CD4-positive, alpha-beta T cell treated with Interleukin-17A for 4 hours (primary cell): ENCODE results near the gene SPAAR.
"Not testable (repeated sequence)": the region's sequence is repeated elsewhere in the genome, so short reads cannot be mapped to it uniquely, and the experiment has no call there.

Source experiments
- DNase-seq: peaks from one replicate; pipeline ENCODE4 v3.0.0-alpha.2; 2020; ENCODE audit warnings: mixed read lengths

SPAAR gene, protein sequence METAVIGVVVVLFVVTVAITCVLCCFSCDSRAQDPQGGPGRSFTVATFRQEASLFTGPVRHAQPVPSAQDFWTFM

DNA sequence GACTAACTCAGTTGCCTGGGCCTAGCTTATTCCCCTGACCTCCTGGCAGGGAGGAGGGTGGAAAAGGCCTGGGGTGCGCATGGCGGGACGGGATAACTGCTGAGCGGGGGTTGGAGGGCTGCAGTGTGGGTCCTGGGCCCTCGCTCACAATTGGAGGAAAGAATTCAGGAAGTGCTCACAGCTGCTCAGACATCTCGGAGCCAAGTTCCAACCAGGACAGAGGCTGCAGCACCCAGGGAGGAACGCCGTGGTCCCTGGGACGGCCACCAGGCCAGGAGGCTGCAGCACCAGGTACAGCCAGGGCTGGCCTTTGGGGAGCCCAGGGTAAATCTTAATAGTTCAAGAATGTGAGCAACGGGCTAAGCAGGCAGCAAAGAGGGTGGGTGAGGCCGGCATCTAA lies at the start of gene SPAAR:
SPAAR (plus strand) TSS at position 217 of the 400 bp plus-strand sequence. CDS start 974 bp downstream, outside the sequence.
- no peak for DNase-seq

DNA sequence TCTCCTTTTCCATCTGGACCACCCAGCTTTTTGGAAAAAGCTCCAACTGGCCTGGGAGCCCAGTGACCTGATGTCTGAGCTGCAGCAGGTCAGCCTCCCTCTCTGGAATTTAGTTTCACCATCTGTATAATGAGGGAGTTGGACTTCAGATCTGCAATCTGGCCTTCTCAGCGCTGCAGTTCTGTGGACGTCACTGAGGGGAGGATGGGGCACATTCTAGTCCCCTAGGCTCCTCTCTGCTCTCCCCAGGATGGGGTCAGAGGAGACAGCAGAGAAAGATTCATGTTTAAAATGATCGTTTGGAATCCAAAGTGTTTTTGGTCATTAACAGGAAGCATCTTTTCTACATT lies 49.3 kb upstream of the SPAAR start:
- DNase-seq = no peak

DNA sequence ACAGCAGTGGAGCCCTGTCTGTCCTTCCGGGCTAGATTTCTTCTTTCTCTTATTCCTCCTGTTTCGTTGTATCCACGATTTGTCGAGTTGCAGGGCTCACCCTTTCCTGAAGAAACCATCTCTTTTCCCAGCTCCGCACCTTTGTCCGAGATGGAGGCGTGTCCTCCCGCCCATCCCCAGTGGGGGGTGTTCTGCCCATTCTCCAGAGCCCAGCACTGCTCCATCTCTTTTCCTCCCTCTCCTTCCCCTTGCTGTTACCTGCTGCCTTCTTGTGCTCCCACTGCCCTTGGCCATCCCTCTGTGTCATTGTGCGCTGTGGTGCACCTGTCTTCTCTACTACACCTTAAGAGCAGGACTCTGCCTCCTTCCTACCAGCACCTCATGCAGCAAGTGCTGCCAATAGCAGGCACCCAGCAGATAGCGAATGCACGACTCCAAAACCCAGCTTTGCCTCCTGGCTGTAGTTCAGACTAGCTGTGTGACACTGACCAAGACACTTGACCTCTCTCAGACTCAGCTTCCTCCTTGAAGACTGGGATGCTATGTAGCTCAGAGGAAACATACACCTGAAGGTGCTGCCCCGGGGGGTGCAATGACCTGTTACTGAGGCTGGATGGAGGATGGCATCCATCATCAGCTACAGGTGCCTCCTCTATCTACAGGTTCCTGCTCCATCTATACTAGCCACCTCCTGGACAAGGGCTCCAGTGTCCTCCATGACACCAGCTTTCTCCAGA lies 48.0 kb upstream of the SPAAR start:
- DNase-seq = no peak

DNA sequence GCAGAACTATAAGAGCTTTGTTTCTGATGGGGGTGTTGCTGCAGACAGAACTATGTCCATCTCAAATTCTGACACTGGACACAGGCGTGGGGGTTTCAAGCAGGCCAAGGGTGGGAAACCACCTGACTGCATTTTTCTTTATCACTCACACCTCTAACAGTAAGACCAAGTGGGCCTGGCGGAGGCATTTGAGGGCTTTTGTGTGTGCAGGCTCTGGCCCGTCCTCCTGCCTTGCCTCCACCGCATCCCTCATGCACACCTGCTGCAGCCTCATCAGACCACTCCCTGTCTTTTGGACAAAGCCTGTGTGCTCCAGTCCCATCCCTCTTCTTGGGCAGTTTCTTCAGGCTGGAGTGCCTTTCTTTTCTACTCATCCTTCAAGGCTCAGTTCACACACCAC lies 47.0 kb upstream of the SPAAR start:
- DNase-seq = no peak

DNA sequence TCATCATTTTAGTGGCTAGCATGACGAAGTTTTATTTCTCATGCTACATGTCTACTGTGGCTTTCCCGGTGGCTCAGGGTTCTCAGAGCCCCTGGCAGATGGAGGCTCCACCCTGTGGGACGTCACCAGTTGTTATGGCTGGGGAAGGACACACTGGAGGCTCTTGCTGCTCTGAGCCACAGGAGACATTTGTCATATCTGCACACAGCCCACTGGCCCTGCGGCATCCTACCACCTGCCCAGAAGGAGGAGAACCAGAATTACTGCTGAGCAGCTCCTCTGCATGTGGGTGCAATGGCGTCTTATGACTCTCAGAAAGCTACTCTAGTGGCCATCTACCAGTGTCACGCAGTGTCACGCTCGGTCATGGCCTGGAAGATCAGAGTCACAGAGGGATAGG lies 45.7 kb upstream of the SPAAR start:
- DNase-seq = no peak

DNA sequence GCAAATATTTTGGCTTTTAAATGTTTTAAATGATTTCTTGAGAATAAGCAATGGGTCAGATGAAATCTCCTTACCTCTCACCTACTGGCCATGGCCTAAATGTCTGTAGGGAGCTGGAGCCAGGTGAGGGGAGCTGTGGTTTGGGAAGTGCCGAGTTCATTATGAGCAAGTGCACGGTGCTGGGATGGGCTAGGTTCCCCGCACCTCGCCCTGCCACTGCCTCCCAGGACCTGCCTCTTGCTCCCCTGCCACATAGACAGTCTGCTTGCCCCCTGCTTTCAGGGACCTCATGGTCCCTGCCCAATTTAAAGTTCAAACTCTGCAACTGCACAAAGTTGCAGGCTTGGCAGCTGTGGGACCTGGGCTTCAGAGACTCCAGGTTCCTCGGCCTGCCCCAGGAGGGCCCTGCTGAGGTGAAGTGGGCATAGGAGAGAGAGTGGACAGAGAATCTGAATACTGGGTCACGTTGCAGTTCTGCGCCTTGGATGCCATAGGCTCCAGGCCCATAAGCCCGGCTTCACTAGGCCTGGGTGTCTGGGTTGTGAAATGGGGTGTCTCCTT lies 44.5 kb upstream of the SPAAR start:
- no peak for DNase-seq

- no peak for DNase-seq
These were observed 41.8 kb upstream of the SPAAR start for GRCh38 chr9:35867538-35867937.

GRCh38 chr9:35868933-35869332 lies 40.4 kb upstream of the SPAAR start:
- DNase-seq = no peak

DNA sequence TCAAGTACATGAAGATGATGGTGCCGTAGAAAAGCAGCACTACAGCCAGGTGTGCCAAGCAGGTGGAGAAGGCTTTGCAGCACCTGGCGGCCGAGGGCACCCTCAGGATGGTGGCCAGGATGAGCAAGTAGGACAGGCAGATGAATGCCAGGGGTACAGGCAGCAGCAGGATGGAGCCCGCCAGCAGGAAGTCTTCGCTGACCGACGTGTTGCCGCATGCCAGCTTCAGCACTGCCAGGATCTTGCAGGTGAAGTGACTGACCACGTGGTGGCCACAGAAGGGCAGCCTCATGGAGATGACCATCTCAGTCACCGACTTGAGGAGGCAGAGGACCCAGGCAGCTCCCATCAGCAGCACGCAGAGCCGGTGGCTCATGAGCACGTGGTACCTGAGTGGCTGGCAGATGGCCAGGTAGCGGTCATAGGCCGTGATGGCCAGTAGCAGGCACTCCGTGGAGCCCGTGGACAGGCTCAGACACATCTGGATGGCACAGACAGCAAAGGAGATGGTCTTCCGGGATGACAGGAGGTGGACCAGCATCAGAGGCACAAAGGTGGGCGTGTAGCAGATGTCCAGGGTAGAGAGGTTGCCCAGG lies 39.6 kb upstream of the SPAAR start:
- no peak for DNase-seq

GRCh38 chr9:35870351-35870923 lies 38.9 kb upstream of the SPAAR start, which contains the start of gene OR13J1:
TSS of gene OR13J1 (minus strand) at chr9:35870401. CDS start at chr9:35870401, 0 bp downstream.
- DNase-seq = no peak

DNA sequence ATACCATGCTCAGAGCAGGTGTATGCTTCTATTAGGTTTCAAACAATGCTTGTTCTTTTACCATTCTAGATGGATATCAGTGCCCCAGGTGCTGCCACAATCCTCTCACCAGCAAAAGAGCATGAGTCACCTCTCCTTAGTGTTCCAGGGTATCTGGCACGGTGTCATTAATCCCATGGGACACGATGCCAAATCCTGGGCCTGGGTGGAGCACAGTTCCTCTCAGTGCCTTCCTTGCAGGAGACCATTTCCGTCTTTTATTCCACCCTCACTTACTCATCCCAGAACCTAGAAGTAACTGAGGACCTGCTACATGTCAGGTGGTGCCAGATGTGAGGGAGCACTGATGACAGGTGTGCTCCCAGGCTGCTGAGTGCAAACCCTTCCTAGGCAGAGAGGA lies 37.7 kb upstream of the SPAAR start:
- DNase-seq = no peak

DNA sequence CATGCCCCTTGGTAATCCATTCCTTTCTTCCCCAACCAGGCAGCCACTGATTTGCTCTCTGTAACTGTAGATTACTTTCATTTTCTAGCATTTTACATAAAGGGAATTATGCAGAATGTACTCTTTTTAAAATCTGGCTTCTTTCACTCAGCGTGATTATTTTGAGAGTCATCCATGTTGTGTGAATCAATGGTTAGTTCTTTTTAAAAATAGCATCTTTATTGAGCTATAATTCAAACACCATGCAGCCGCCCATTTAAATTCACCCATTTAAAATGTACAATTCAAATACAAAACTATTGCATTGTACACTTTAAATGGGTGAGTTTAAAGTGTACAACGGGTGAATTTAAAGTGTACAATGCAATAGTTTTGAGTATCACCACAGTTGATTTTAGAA lies 36.8 kb upstream of the SPAAR start:
- no peak for DNase-seq

- peak; percentile 92 for DNase-seq
These were observed 26.9 kb upstream of the SPAAR start for GRCh38 chr9:35882263-35882848.

DNA sequence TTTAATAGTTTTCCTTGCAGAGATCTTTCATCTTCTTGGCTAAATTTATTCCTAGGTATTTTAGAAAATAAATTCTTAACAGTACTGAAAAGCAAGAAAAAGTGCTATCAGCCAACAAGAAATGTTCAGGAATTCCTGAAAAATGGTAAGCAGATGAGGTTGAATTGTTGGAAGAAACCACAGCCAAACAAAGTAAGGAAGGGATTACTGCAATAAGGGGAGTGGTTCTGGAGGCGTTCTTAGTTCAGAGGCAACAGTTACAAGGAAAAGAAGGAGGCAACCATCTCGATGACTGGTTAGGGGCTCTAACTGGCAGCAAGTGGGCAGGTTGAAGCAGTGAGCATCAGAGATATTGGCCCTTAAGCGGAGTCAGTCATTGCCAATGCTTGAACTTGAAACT lies 26.3 kb upstream of the SPAAR start:
- no peak for DNase-seq

- DNase-seq = not testable (repeated sequence)
These were observed 24.4 kb upstream of the SPAAR start for GRCh38 chr9:35884908-35885307.

DNA sequence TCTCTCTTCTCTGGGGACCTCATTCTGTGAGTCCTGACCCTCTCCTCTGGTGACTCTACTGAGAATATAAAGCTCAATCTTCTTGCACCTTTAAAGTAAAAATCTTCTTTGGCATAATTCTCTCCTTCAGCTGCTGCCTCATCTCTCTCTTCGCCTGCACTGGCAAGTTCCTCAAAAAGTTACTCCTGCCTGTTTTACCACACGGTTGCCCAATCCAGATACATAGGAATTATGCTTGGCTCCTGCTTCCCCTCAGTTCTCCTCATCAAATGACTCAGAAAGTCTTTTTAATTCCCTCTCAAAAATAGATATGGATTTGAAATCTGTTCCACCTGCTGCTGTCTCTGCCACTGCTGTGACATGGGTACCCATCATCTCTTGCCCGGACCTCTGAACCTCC lies 17.6 kb upstream of the SPAAR start:
- DNase-seq = no peak

GRCh38 chr9:35892051-35892450 lies 17.2 kb upstream of the SPAAR start:
- no peak for DNase-seq

DNA sequence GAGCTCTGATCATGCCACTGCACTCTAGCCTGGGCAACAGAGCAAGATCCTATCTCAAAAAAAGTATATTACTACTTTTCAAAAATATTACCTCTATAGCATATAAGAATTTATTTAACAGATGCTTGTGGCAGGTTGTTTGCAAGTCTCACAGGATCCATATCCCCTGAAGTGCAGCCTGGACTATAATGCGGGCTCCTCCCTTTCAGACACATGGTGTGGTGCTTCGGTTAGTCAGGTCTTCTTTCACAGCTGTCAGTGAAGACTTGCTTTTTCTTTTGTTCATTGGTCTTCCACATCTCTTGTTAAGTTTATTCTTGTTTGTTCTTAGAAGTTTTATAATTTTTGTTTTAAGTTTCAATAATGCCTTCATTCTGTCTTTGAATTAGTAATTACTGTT lies 12.7 kb upstream of the SPAAR start:
- no peak for DNase-seq

DNA sequence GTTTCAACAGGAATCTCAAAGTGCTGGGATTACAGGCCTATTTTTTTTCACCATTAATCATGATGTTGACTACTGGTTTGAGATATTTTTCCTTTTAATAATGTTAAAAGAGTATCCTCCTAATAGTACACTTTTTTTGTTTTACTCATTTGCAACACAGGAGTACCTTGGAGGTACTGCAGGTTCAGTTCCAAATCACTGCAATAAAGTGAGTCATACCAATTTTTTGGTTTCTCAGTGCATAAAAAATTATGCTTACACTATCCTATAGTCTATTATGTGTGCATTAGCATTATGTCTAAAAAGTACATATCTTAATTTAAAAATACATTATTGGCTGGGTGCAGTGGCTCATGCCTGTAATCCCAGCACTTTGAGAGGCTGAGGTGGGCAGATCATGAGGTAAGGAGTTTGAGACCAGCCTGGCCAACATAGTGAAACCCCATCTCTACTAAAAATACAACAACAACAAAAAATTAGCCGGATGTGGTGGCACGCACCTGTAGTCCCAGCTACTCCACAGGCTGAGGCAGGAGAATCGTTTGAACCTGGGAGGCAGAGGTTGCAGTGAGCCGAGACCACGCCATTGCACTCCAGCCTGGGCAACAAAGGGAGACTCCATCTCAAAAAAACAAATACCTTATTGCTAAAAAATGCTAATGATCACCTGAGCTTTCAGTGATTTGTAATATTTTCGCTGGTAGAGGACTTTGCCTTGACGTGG lies 11.8 kb upstream of the SPAAR start:
- not testable (repeated sequence) for DNase-seq

DNA sequence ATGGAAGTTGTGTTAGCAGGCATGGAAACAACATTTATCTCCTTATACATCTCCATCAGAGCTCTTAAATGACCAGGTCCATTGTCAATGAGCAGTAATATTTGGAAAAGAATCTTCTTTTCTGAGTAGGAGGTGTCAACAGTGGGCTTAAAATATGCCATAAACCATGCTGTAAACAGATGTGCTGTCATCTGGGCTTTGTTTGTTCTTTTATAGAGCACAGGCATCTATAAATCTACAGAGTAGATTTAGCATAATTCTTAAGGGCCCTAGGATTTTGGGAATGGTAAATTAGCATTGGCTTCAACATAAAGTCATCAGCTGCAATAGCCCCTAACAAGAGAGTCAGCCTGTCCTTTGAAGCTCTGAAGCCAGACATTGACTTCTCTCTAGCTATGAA lies 11.0 kb upstream of the SPAAR start:
- DNase-seq = no peak

- no peak for DNase-seq
These were observed 10.3 kb upstream of the SPAAR start for GRCh38 chr9:35899021-35899420.

GRCh38 chr9:35903049-35903448 lies 6.2 kb upstream of the SPAAR start:
- peak; percentile 60 for DNase-seq

DNA sequence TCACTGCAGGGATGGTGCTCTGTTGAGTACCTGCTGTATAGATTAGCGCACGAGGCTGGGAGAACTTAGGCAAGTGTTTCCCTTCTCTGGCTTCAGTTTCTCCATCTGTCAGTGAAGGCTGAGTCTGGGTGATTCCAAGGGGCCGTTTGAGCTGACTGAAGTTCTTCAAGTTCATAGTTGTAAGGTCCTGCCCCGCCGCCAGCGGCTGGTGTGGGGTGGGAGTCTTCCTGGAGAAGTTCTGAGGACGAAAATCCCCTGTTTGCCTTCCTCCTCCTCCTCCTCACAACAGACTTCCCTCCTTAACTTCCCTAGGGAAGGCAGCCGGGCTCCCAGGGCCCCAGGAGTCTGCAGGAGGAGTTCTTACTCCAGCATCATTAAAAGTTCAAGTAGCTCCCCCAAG lies 5.0 kb upstream of the SPAAR start:
- DNase-seq = no peak
